GM21360 (cell line): Measurements from ENCODE around the gene STRN.
"Not testable (repeated sequence)": the region's sequence is repeated elsewhere in the genome, so short reads cannot be mapped to it uniquely, and the experiment has no call there.

Experiments
- ATAC-seq: cut with Tn5 transposase; IDR thresholded peaks from one replicate; pipeline ENCODE4 v1.9.1; 2021; ENCODE audit warnings: mild to moderate bottlenecking, moderate library complexity; ENCODE audit not compliant: unreplicated experiment

The STRN gene

GRCh38 chr2:36966370-36967235 is at the start of gene STRN:
STRN (minus strand) TSS chr2:36966536; CDS start chr2:36966463, 73 bp downstream.
- peak; percentile 97 for ATAC-seq

GRCh38 chr2:37013315-37013641 is 46.9 kb upstream of the STRN start:
- peak; percentile 17 for ATAC-seq

- no peak for ATAC-seq
Observed at GRCh38 chr2:37011130-37011529, 44.8 kb upstream of the STRN start.

GRCh38 chr2:37005118-37005868 is 39.0 kb upstream of the STRN start:
- ATAC-seq = peak; percentile 100

GRCh38 chr2:37000988-37001556 is 34.7 kb upstream of the STRN start:
- ATAC-seq = no peak

GRCh38 chr2:37000318-37000717 is 34.0 kb upstream of the STRN start:
- no peak for ATAC-seq

- not testable (repeated sequence) for ATAC-seq
Observed at GRCh38 chr2:36999416-36999815, 33.1 kb upstream of the STRN start.

- no peak for ATAC-seq
Observed at GRCh38 chr2:36993841-36994620, 27.7 kb upstream of the STRN start.

- no peak for ATAC-seq
Observed at GRCh38 chr2:36988008-36988407, 21.7 kb upstream of the STRN start.

GRCh38 chr2:36982467-36982866 is 16.1 kb upstream of the STRN start:
- no peak for ATAC-seq

GRCh38 chr2:36981911-36982310 is 15.6 kb upstream of the STRN start:
- ATAC-seq = no peak

- ATAC-seq = not testable (repeated sequence)
Observed at GRCh38 chr2:36979007-36979406, 12.7 kb upstream of the STRN start.

- ATAC-seq = no peak
Observed at GRCh38 chr2:36976065-36976464, 9.7 kb upstream of the STRN start.

GRCh38 chr2:36975306-36975705 is 9.0 kb upstream of the STRN start:
- ATAC-seq = no peak

- ATAC-seq = no peak
Observed at GRCh38 chr2:36973320-36973719, 7.0 kb upstream of the STRN start.

GRCh38 chr2:36971990-36972389 is 5.7 kb upstream of the STRN start:
- ATAC-seq = no peak

GRCh38 chr2:36967236-36967876 is 1.0 kb upstream of the STRN start:
- no peak for ATAC-seq

GRCh38 chr2:36965751-36966369 is 476 bp downstream of the STRN start:
- ATAC-seq = peak; percentile 20

- no peak for ATAC-seq
Observed at GRCh38 chr2:36965206-36965605, 1.1 kb downstream of the STRN start.

GRCh38 chr2:36964496-36965058 is 1.8 kb downstream of the STRN start:
- ATAC-seq = no peak
